CD4-positive, alpha-beta T cell (primary cell): ENCODE results near the gene BEST3. TPM values are rescaled to one million over a fixed set of nuclear protein-coding genes. Genes with fewer than 3 reads are reported as not detected.

Experiments used
- ATAC-seq: fragments of 200-7000 bp; cut with Tn5 transposase; one replicate; pipeline ENCODE4 v1.10.0; 2022; ENCODE audit warnings: mild to moderate bottlenecking; ENCODE audit not compliant: poor library complexity
- CTCF ChIA-PET: fragments of 350-600 bp; sonication (Branson Sonifier 250); formaldehyde crosslinking; loops from one replicate; lab custom pipeline; 2021; ENCODE audit warnings: antibody characterized with exemption, inconsistent platforms; lab: Charles Lee
- POLR2A ChIA-PET: fragments of 350-600 bp; sonication (Branson Sonifier 250); formaldehyde crosslinking; loops from one replicate; lab custom pipeline; 2021; ENCODE audit warnings: antibody characterized with exemption, inconsistent platforms; lab: Charles Lee
- DNase-seq, 14 experiments: peaks; one replicate each; pipeline ENCODE4 v3.0.0-alpha.2; 2013 to 2020; ENCODE audit warnings: mixed read lengths in 2 of 14
- H3K27ac ChIP-seq, 2 donors: one replicate each; pipeline versions ENCODE4 v1.5.1 to v1.7.0; 2013; ENCODE audit warnings: low read length in 2 of 2, low read depth in 1 of 2, mild to moderate bottlenecking in 1 of 2
- H3K27me3 ChIP-seq, 2 experiments: 1 replicate in 1 of 2; 2 replicates in 1 of 2; pipeline versions ENCODE4 v1.6.1 to v1.7.0; 2013; ENCODE audit warnings: low read length in 2 of 2, control low read depth in 1 of 2, mild to moderate bottlenecking in 1 of 2, moderate library complexity in 1 of 2; ENCODE audit not compliant: insufficient read depth in 2 of 2, control insufficient read depth in 1 of 2
- H3K36me3 ChIP-seq: one replicate; pipeline ENCODE4 v1.6.1; 2013; ENCODE audit warnings: low read length, control low read depth; ENCODE audit not compliant: insufficient read depth
- H3K4me1 ChIP-seq: one replicate; pipeline ENCODE4 v1.6.1; 2013; ENCODE audit warnings: low read length, control low read depth; ENCODE audit not compliant: insufficient read depth
- H3K4me3 ChIP-seq: one replicate; pipeline ENCODE4 v1.5.1; 2013; ENCODE audit warnings: mild to moderate bottlenecking, low read length, moderate library complexity
- H3K9me3 ChIP-seq, 2 experiments: 1 replicate in 1 of 2; 2 replicates in 1 of 2; pipeline versions ENCODE4 v1.6.1 to v1.7.0; 2013; ENCODE audit warnings: low read length in 2 of 2, mild to moderate bottlenecking in 2 of 2, control low read depth in 1 of 2, moderate library complexity in 1 of 2; ENCODE audit not compliant: control insufficient read depth in 1 of 2, insufficient read depth in 1 of 2
- H3K27ac Mint-ChIP-seq: one replicate; pipeline ENCODE4 v1.8.0; 2020; ENCODE audit warnings: mixed read lengths
- H3K27me3 Mint-ChIP-seq: one replicate; pipeline ENCODE4 v1.8.0; 2021; ENCODE audit warnings: mixed read lengths
- H3K36me3 Mint-ChIP-seq: one replicate; pipeline ENCODE4 v1.8.0; 2021; ENCODE audit warnings: low read depth, mixed read lengths
- H3K4me1 Mint-ChIP-seq: one replicate; pipeline ENCODE4 v1.8.0; 2021; ENCODE audit warnings: low read depth, mixed read lengths
- H3K4me3 Mint-ChIP-seq: one replicate; pipeline ENCODE4 v1.8.0; 2020; ENCODE audit warnings: mild to moderate bottlenecking, mixed read lengths
- H3K9me3 Mint-ChIP-seq: one replicate; pipeline ENCODE4 v1.8.0; 2020; ENCODE audit warnings: mixed read lengths
- CTCF ChIP-seq: fragments of 200-600 bp; IDR thresholded peaks from one replicate; pipeline ENCODE4 v1.8.0; 2022; ENCODE audit warnings: antibody characterized with exemption, mild to moderate bottlenecking
- intact Hi-C, 2 experiments: fragments of 100-400 bp; cut with DNase I in 1 of 2; cut with micrococcal nuclease in 1 of 2; formaldehyde crosslinking; loops; one replicate each; pipeline versions ENCODE4 v1.15.1 to v1.9.0; 2023 to 2025; cut with DNase I, micrococcal nuclease
- total RNA-seq, 174 experiments: library from RNA in 2 of 174; stranded (reverse) in 2 of 174; gene quantifications; one replicate each; pipeline ENCODE4 v1.2.3 and lab custom pipeline; 2021 to 2026

BEST3 gene
- total RNA-seq, 2 experiments from 2014 or later = not detected

DNA sequence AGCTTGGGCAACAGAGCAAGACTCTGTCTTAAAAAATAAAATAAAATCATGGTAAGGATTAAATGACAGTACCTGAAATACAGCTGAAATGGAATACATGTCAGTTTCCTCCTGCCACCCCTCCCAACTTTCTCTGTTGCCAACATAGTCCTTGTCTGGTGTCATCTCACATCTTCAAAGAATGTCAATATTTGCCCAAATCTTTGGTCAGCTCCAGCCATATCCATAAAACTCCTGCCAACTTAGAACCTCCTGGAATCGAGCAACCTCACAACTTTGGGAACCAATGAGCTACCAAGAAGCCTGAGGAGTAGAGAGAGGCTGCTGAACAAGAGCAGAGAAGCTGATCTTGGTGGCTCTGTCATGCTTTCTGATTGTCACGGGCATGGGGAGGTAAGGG lies 77.6 kb downstream of the BEST3 start:
- Mint-ChIP-seq H3K4me3 (no peak overlapping the region), H3K4me1 (no peaks in the 10 kb centered on the region), H3K27me3 (peaks cover 26% of the 10 kb centered on the region), H3K9me3 (no peaks in the 10 kb centered on the region), H3K27ac (no peak overlapping the region), H3K36me3 (no peaks in the 10 kb centered on the region)
- Histone ChIP-seq H3K4me3 (no peak overlapping the region), H3K4me1 (no peaks in the 10 kb centered on the region), H3K9me3 (no peaks in the 10 kb centered on the region), H3K27ac (no peak overlapping the region), H3K36me3 (no peaks in the 10 kb centered on the region), H3K27me3 (no peaks in the 10 kb centered on the region)
- ChIA-PET CTCF (no interaction called here), POLR2A (no interaction called here)
- intact Hi-C loops = no loop called here
- TF ChIP-seq CTCF = no peak
- ATAC-seq = no peak
- DNase-seq = no peak

- intact Hi-C loops = no loop called here
- POLR2A ChIA-PET = no interaction called here
- H3K4me3 Mint-ChIP-seq = no peak overlapping the region
These were observed 78.2 kb downstream of the BEST3 start for GRCh38 chr12:69620921-69621320.

GRCh38 chr12:69620077-69620476 lies 79.0 kb downstream of the BEST3 start:
- Mint-ChIP-seq H3K27me3 (peaks cover 31% of the 10 kb centered on the region), H3K27ac (no peak overlapping the region), H3K4me3 (no peak overlapping the region), H3K9me3 (no peaks in the 10 kb centered on the region), H3K4me1 (no peaks in the 10 kb centered on the region), H3K36me3 (no peaks in the 10 kb centered on the region)
- Histone ChIP-seq H3K27me3 (no peaks in the 10 kb centered on the region), H3K27ac (no peak overlapping the region), H3K36me3 (no peaks in the 10 kb centered on the region), H3K4me1 (no peaks in the 10 kb centered on the region), H3K4me3 (no peak overlapping the region), H3K9me3 (no peaks in the 10 kb centered on the region)
- no peak for TF ChIP-seq CTCF
- intact Hi-C loops = no loop called here
- ATAC-seq (no peak), DNase-seq (no peak)
- POLR2A ChIA-PET = no interaction called here
- CTCF ChIA-PET = no interaction called here

More at GRCh38 chr12:69620921-69621320, 78.2 kb downstream of the BEST3 start:
- CTCF ChIA-PET = no interaction called here
- Histone ChIP-seq H3K27me3 (no peaks in the 10 kb centered on the region), H3K9me3 (no peaks in the 10 kb centered on the region), H3K36me3 (no peaks in the 10 kb centered on the region), H3K27ac (no peak overlapping the region), H3K4me1 (no peaks in the 10 kb centered on the region), H3K4me3 (no peak overlapping the region)
- H3K9me3 Mint-ChIP-seq = no peaks in the 10 kb centered on the region
- no peak overlapping the region for H3K27ac Mint-ChIP-seq
- ATAC-seq = no peak
- TF ChIP-seq CTCF = no peak
- DNase-seq = no peak
- no peaks in the 10 kb centered on the region for H3K4me1 Mint-ChIP-seq
- H3K27me3 Mint-ChIP-seq = peaks cover 26% of the 10 kb centered on the region
- H3K36me3 Mint-ChIP-seq = no peaks in the 10 kb centered on the region
